ENCODE data around the gene DNM1L. TPM values are rescaled to one million over a fixed set of nuclear protein-coding genes. Genes with fewer than 3 reads are reported as not detected.

The DNM1L gene
- total and polyA plus RNA-seq, 2 of the 4 experiments (the other 2 are of a cell fraction) = 44.8 to 70.1 TPM

- H3K18ac ChIP-seq (ENCODE audit: low read depth, low read length) = no peak overlapping the region
- no peaks in the 10 kb centered on the region for H3K36me3 ChIP-seq (ENCODE audit: control insufficient read depth, insufficient read depth, low read length)
- no peak overlapping the region for H3K23ac ChIP-seq (ENCODE audit: low read depth, low read length)
- no TSS peak for BruUV-seq (replicated peaks)
- H2AK9ac ChIP-seq (replicated peaks; ENCODE audit: low read depth, low read length, poor library complexity) = no peak overlapping the region
- H3K4me3 ChIP-seq (ENCODE audit: insufficient read depth, low read depth, low read length) = no peak overlapping the region
- H3K27ac ChIP-seq (ENCODE audit: insufficient read depth, low read length) = no peak overlapping the region
- intact Hi-C loops (cut with micrococcal nuclease) = no loop called here
- H2BK120ac ChIP-seq (ENCODE audit: low read depth, low read length) = no peak overlapping the region
- POLR2A ChIA-PET (ENCODE audit: unreplicated experiment) = no interaction called here
- H3K9me1 ChIP-seq (ENCODE audit: insufficient read depth, low read length) = no peaks in the 10 kb centered on the region
- H4K20me1 ChIP-seq (ENCODE audit: insufficient read depth, low read length) = no peaks in the 10 kb centered on the region
- H3K79me1 ChIP-seq (ENCODE audit: low read depth in 1 of 2, low read length in 2 of 2) = no peaks in the 10 kb centered on the region
- no peak overlapping the region for H3K14ac ChIP-seq (replicated peaks; ENCODE audit: low read depth, low read length)
- H3K4me2 ChIP-seq (ENCODE audit: low read depth, low read length) = no peak overlapping the region
- H3K9ac ChIP-seq (ENCODE audit: low read depth, low read length) = no peak overlapping the region
- no peak overlapping the region for H4K5ac ChIP-seq (ENCODE audit: low read depth, low read length)
- dilution Hi-C loops (cut with HindIII; ENCODE audit: low sequenced_read_pairs, unreplicated experiment) = no loop called here
- H3K9me3 ChIP-seq (ENCODE audit: control insufficient read depth, insufficient read depth, low read length) = no peaks in the 10 kb centered on the region
- H2AK5ac ChIP-seq (ENCODE audit: low read depth, low read length) = no peak overlapping the region
- H3K27me3 ChIP-seq (ENCODE audit: control insufficient read depth, insufficient read depth, low read length) = no peaks in the 10 kb centered on the region
- CTCF ChIA-PET = no interaction called here
- no peak overlapping the region for H2BK5ac ChIP-seq (ENCODE audit: low read depth, low read length, poor library complexity, severe bottlenecking)
- H2BK20ac ChIP-seq (ENCODE audit: low read depth, low read length) = no peak overlapping the region
- WGBS, 2 experiments (ENCODE audit: extremely low coverage in 2 of 2, insufficient read length in 1 of 2) = no CpG with 5 or more reads among the region's 5 CpGs
- no peaks in the 10 kb centered on the region for H3K4me1 ChIP-seq (ENCODE audit: control insufficient read depth, insufficient read depth, low read length)
- no peak for DNase-seq
- H2AFZ ChIP-seq (replicated peaks; ENCODE audit: low read length, poor library complexity) = no peak overlapping the region
- H3K4ac ChIP-seq (ENCODE audit: low read depth, low read length) = no peak overlapping the region
- no peak overlapping the region for H2BK15ac ChIP-seq (ENCODE audit: low read depth, low read length)
- ATAC-seq (ENCODE audit: low read depth) = no peak
- H4K8ac ChIP-seq (ENCODE audit: low read depth in 2 of 2, low read length in 2 of 2) = no peak overlapping the region
- H4K91ac ChIP-seq (ENCODE audit: insufficient read depth, low read depth, low read length) = no peak overlapping the region
- H3K56ac ChIP-seq (ENCODE audit: extremely low read depth, insufficient read depth, low read length) = no peak overlapping the region
- TF ChIP-seq MAZ (IDR thresholded peaks at IDR 0.05; ENCODE audit: borderline replicate concordance, low read depth, low read length) (no peak), ELK1 (IDR thresholded peaks at IDR 0.05; ENCODE audit: borderline replicate concordance, low read depth, low read length) (no peak), BHLHE40 (IDR thresholded peaks at IDR 0.05; ENCODE audit: low read depth, low read length) (no peak), RCOR1 (IDR thresholded peaks at IDR 0.05; ENCODE audit: insufficient replicate concordance, low read length) (no peak), MXI1 (IDR thresholded peaks at IDR 0.05; ENCODE audit: borderline replicate concordance, low read depth, low read length) (no peak), CHD1 (IDR thresholded peaks at IDR 0.05; ENCODE audit: low read depth, low read length) (no peak), CTCF (conservative IDR thresholded peaks at IDR 0.05; ENCODE audit: low read depth, low read length) (no peak), MAFK (IDR thresholded peaks at IDR 0.05; ENCODE audit: low read depth, low read length) (no peak), SMC3 (IDR thresholded peaks at IDR 0.05; ENCODE audit: low read depth, low read length) (no peak), USF2 (IDR thresholded peaks at IDR 0.05; ENCODE audit: low read depth, low read length) (no peak), FOS (IDR thresholded peaks at IDR 0.05; ENCODE audit: low read depth, low read length) (no peak), RAD21 (IDR thresholded peaks at IDR 0.05; ENCODE audit: low read length) (no peak), NFE2L2 (IDR thresholded peaks at IDR 0.05; ENCODE audit: low read depth, low read length) (no peak), POLR2A (IDR thresholded peaks at IDR 0.05; ENCODE audit: low read depth, low read length) (no peak)
- in situ Hi-C loops (cut with MboI; ENCODE audit: low sequenced_read_pairs) = no loop called here
Measured at GRCh38 chr12:32651151-32651955, 27.7 kb upstream of the DNM1L start.
